Sigmoid colon (tissue), 7 donors: ENCODE data around the gene PSMG3. TPM values are rescaled to one million over a fixed set of nuclear protein-coding genes. Genes with fewer than 3 reads are reported as not detected.

ENCODE experiments used
- DNase-seq: peaks from one replicate; pipeline ENCODE4 v3.0.0-alpha.2; 2019
- H3K27ac ChIP-seq, 4 donors: fragments of 200-600 bp; sonication (generic); one replicate each; pipeline ENCODE4 v1.5.1; 2016 to 2019; ENCODE audit warnings: mild to moderate bottlenecking in 1 of 4
- H3K27me3 ChIP-seq, 3 donors: fragments of 200-600 bp; sonication (generic); one replicate each; pipeline ENCODE4 v1.5.1; 2019; ENCODE audit warnings: mild to moderate bottlenecking in 1 of 3
- H3K36me3 ChIP-seq, 4 donors: fragments of 200-600 bp; sonication (generic); one replicate each; pipeline ENCODE4 v1.5.1; 2016 to 2019
- H3K4me1 ChIP-seq, 4 donors: fragments of 200-600 bp; sonication (generic); one replicate each; pipeline ENCODE4 v1.5.1; 2017 to 2019
- H3K4me3 ChIP-seq, 4 donors: fragments of 200-600 bp; sonication (generic); one replicate each; pipeline ENCODE4 v1.5.1; 2017 to 2019; ENCODE audit warnings: mild to moderate bottlenecking in 2 of 4, moderate library complexity in 1 of 4
- H3K9me3 ChIP-seq, 4 donors: fragments of 200-600 bp in 3 of 4; sonication (generic) in 3 of 4; one replicate each; pipeline versions ENCODE4 v1.5.1 to v1.6.1; 2013 to 2019
- CTCF ChIP-seq, 4 experiments: fragments of 450-650 bp in 3 of 4; fragments of 200-600 bp in 1 of 4; IDR thresholded peaks; one replicate each; pipeline ENCODE4 v1.5.1; 2016 to 2019; ENCODE audit warnings: antibody characterized with exemption in 4 of 4, mild to moderate bottlenecking in 3 of 4, moderate library complexity in 2 of 4
- EP300 ChIP-seq, 4 donors: sonication (generic); formaldehyde crosslinking; IDR thresholded peaks; one replicate each; pipeline ENCODE4 v1.6.1; 2017; ENCODE audit warnings: antibody characterized with exemption in 4 of 4
- POLR2A ChIP-seq, 2 donors: fragments of 450-650 bp; IDR thresholded peaks; one replicate each; pipeline ENCODE4 v1.6.1; 2016; ENCODE audit warnings: antibody characterized with exemption in 2 of 2, mild to moderate bottlenecking in 2 of 2, moderate library complexity in 2 of 2
- POLR2AphosphoS5 ChIP-seq, 4 donors: sonication (generic); formaldehyde crosslinking; IDR thresholded peaks; one replicate each; pipeline ENCODE4 v1.6.1; 2017; ENCODE audit warnings: antibody characterized with exemption in 4 of 4
- WGBS, 2 donors: extraction: QIAGEN DNeasy Blood & Tissue Kit; methylation state at CpG; one replicate each; pipeline ENCODE4 v1.1.7; 2013; 5-methylcytosine and 5-hydroxymethylcytosine counted together
- intact Hi-C: fragments of 100-400 bp; cut with DNase I; formaldehyde crosslinking; loops from one replicate; pipeline ENCODE4 v1.15.1; 2023
- polyA plus RNA-seq, 3 donors: library from polyadenylated mRNA; stranded (reverse); fragments of 200-250 nt; gene quantifications; one replicate each; pipeline ENCODE4 v1.2.3, GENCODE V29; 2013
- total RNA-seq, 4 donors: library from RNA; depleted of rRNA; stranded (reverse); fragments of >200 nt; gene quantifications; one replicate each; pipeline ENCODE4 v1.1.0, GENCODE V29; 2016
- donor health status: healthy with polysubstance abuse.
- donor health status: Bipolar disorder and iron deficiency.
- donor health status: healthy.

Gene PSMG3
- total and polyA plus RNA-seq, 7 donors = 23.3 to 68.0 (median 50.5) TPM

GRCh38 chr7:1563981-1564602, 5.7 kb downstream of the PSMG3 start:
- intact Hi-C loops = no loop called here
- Histone ChIP-seq H3K27ac (no peak overlapping the region), H3K4me1 (peaks cover 0 to 15% (median 14%) of the 10 kb centered on the region in 4 donors), H3K36me3 (peaks cover 0 to 31% (median 0%) of the 10 kb centered on the region in 4 donors), H3K9me3 (no peaks in the 10 kb centered on the region), H3K4me3 (no peak overlapping the region), H3K27me3 (peaks cover 0 to 4% (median 0%) of the 10 kb centered on the region in 3 donors)
- no peak for DNase-seq
- TF ChIP-seq EP300 (IDR thresholded peaks at IDR 0.05) (no peak), POLR2A (IDR thresholded peaks at IDR 0.05) (no peak), CTCF (IDR thresholded peaks at IDR 0.05) (no peak), POLR2AphosphoS5 (IDR thresholded peaks at IDR 0.05) (no peak)
- 84 to 91% methylated on average over 15 of the region's 15 CpGs for WGBS, 2 donors

GRCh38 chr7:1562597-1563051, 7.2 kb downstream of the PSMG3 start:
- Histone ChIP-seq H3K4me1 (peaks cover 0 to under 1% (median 0%) of the 10 kb centered on the region in 4 donors), H3K4me3 (no peak overlapping the region), H3K27ac (no peak overlapping the region), H3K27me3 (peaks cover 0 to 4% (median 0%) of the 10 kb centered on the region in 3 donors), H3K9me3 (no peaks in the 10 kb centered on the region), H3K36me3 (peaks cover 0 to 27% (median 0%) of the 10 kb centered on the region in 4 donors)
- intact Hi-C loops = no loop called here
- no peak for DNase-seq
- 79 to 86% methylated on average over 18 of the region's 18 CpGs for WGBS, 2 donors
- no peak for TF ChIP-seq POLR2AphosphoS5 (IDR thresholded peaks at IDR 0.05)
- no peak for TF ChIP-seq CTCF (IDR thresholded peaks at IDR 0.05)
- TF ChIP-seq EP300 (IDR thresholded peaks at IDR 0.05) = no peak
- TF ChIP-seq POLR2A (IDR thresholded peaks at IDR 0.05) = no peak

- Histone ChIP-seq H3K36me3 (peaks cover 0 to 21% (median 0%) of the 10 kb centered on the region in 4 donors), H3K4me1 (no peaks in the 10 kb centered on the region), H3K9me3 (no peaks in the 10 kb centered on the region), H3K27ac (no peak overlapping the region), H3K4me3 (no peak overlapping the region), H3K27me3 (peaks cover 0 to 4% (median 0%) of the 10 kb centered on the region in 3 donors)
- no peak for DNase-seq
- TF ChIP-seq CTCF (IDR thresholded peaks at IDR 0.05) (no peak), POLR2AphosphoS5 (IDR thresholded peaks at IDR 0.05) (no peak), EP300 (IDR thresholded peaks at IDR 0.05) (no peak), POLR2A (IDR thresholded peaks at IDR 0.05) (no peak)
- intact Hi-C loops = no loop called here
- WGBS, 2 donors = 83 to 87% methylated on average over 16 of the region's 16 CpGs
Observed at GRCh38 chr7:1562116-1562515, 7.7 kb downstream of the PSMG3 start.

GRCh38 chr7:1561036-1561940, 8.5 kb downstream of the PSMG3 start:
- no peak for TF ChIP-seq CTCF (IDR thresholded peaks at IDR 0.05)
- TF ChIP-seq POLR2A (IDR thresholded peaks at IDR 0.05) = no peak
- no peak for TF ChIP-seq EP300 (IDR thresholded peaks at IDR 0.05)
- TF ChIP-seq POLR2AphosphoS5 (IDR thresholded peaks at IDR 0.05) = no peak
- H3K9me3 ChIP-seq = no peaks in the 10 kb centered on the region
- no peak overlapping the region for H3K27ac ChIP-seq
- H3K36me3 ChIP-seq = peaks cover 0 to 13% (median 0%) of the 10 kb centered on the region in 4 donors
- no peak for DNase-seq
- H3K27me3 ChIP-seq = peaks cover 0 to 4% (median 0%) of the 10 kb centered on the region in 3 donors
- no peaks in the 10 kb centered on the region for H3K4me1 ChIP-seq
- 54 to 83% methylated on average over 34 of the region's 34 CpGs for WGBS, 2 donors
- intact Hi-C loops = no loop called here
- H3K4me3 ChIP-seq = no peak overlapping the region
